Neural cell (in vitro differentiated cells): ENCODE results near the gene LRRC27. TPM values are rescaled to one million over a fixed set of nuclear protein-coding genes. Genes with fewer than 3 reads are reported as not detected.

Source experiments
- H2AFZ ChIP-seq: fragments of 200-600, 300-800 bp; sonication (generic), shearing (Covaris generic); 2 replicates; pipeline ENCODE4 v1.6.0; 2014; ENCODE audit warnings: low read depth, mild to moderate bottlenecking, antibody characterized with exemption, low read length, moderate library complexity
- H3F3A ChIP-seq: fragments of 200-600 bp; shearing (Covaris generic); 2 replicates; pipeline ENCODE4 v1.6.1; 2016; ENCODE audit warnings: mild to moderate bottlenecking, moderate library complexity, mixed read lengths, antibody characterized with exemption, low read length; ENCODE audit not compliant: insufficient read depth, poor library complexity, severe bottlenecking
- H3K27ac ChIP-seq: fragments of 200-600, 300-800 bp; sonication (generic), shearing (Covaris generic); 2 replicates; pipeline ENCODE4 v1.5.1; 2014; ENCODE audit warnings: mild to moderate bottlenecking, low read length, moderate library complexity
- H3K27me3 ChIP-seq: fragments of 300-800, 200-600 bp; sonication (generic), shearing (Covaris generic); 2 replicates; pipeline ENCODE4 v1.6.0; 2014; ENCODE audit warnings: mild to moderate bottlenecking, low read depth, low read length, moderate library complexity; ENCODE audit not compliant: insufficient read depth
- H3K36me3 ChIP-seq: fragments of 300-800, 200-600 bp; sonication (generic), shearing (Covaris generic); 2 replicates; pipeline ENCODE4 v1.5.1; 2014; ENCODE audit warnings: mild to moderate bottlenecking, antibody characterized with exemption, low read length, moderate library complexity; ENCODE audit not compliant: insufficient read depth
- H3K4me2 ChIP-seq: fragments of 300-800, 200-600 bp; sonication (generic), shearing (Covaris generic); 2 replicates; pipeline ENCODE4 v1.6.0; 2014; ENCODE audit warnings: mild to moderate bottlenecking, low read length
- H3K4me3 ChIP-seq: fragments of 300-800, 200-600 bp; sonication (generic), shearing (Covaris generic); 2 replicates; pipeline ENCODE4 v1.5.1; 2014; ENCODE audit warnings: mild to moderate bottlenecking, low read length, moderate library complexity
- H3K79me2 ChIP-seq: fragments of 200-600 bp; shearing (Covaris generic); replicated peaks from 2 replicates; pipeline ENCODE4 v1.6.0; 2014; ENCODE audit warnings: mild to moderate bottlenecking, low read length, moderate library complexity; ENCODE audit not compliant: insufficient read depth
- H3K9ac ChIP-seq: fragments of 300-800, 200-600 bp; sonication (generic), shearing (Covaris generic); 2 replicates; pipeline ENCODE4 v1.6.1; 2016; ENCODE audit warnings: mild to moderate bottlenecking, low read length, mixed read lengths
- H3K9me2 ChIP-seq: fragments of 200-600 bp; shearing (Covaris generic); 2 replicates; pipeline ENCODE4 v1.6.1; 2016; ENCODE audit warnings: mild to moderate bottlenecking, low read length, mixed read lengths; ENCODE audit not compliant: insufficient read depth
- H3K9me3 ChIP-seq: fragments of 200-600, 300-800 bp; sonication (generic), shearing (Covaris generic); 2 replicates; pipeline ENCODE4 v1.6.1; 2016; ENCODE audit warnings: mild to moderate bottlenecking, mixed run types, low read length, moderate library complexity, mixed read lengths
- H4K20me1 ChIP-seq: fragments of 200-600 bp; shearing (Covaris generic); 2 replicates; pipeline ENCODE4 v1.6.1; 2016; ENCODE audit warnings: mild to moderate bottlenecking, mixed run types; ENCODE audit not compliant: insufficient read depth
- CTCF ChIP-seq: fragments of 450-650 bp; IDR thresholded peaks from 2 replicates; pipeline ENCODE4 v1.5.1; 2014; ENCODE audit warnings: antibody characterized with exemption, mild to moderate bottlenecking, moderate library complexity; ENCODE audit not compliant: poor library complexity, severe bottlenecking
- EP300 ChIP-seq: fragments of 450-650 bp; conservative IDR thresholded peaks from 2 replicates; pipeline ENCODE4 v1.6.1; 2014; ENCODE audit warnings: antibody characterized with exemption, mild to moderate bottlenecking, moderate library complexity; ENCODE audit not compliant: poor library complexity, severe bottlenecking
- EZH2 ChIP-seq: fragments of 200-600, 300-800 bp; shearing (Covaris generic), sonication (generic); IDR thresholded peaks from 2 replicates; pipeline ENCODE4 v1.6.1; 2014; ENCODE audit warnings: antibody characterized with exemption, low read length, borderline replicate concordance, mild to moderate bottlenecking; ENCODE audit not compliant: insufficient read depth, poor library complexity, severe bottlenecking
- POLR2AphosphoS5 ChIP-seq: IDR thresholded peaks from 2 replicates; pipeline ENCODE4 v1.6.1; 2012
- RAD21 ChIP-seq: fragments of 450-650 bp; conservative IDR thresholded peaks from 2 replicates; pipeline ENCODE4 v1.6.1; 2014; ENCODE audit warnings: antibody characterized with exemption, mild to moderate bottlenecking, moderate library complexity
- SMC3 ChIP-seq: fragments of 450-650 bp; conservative IDR thresholded peaks from 2 replicates; pipeline ENCODE4 v1.6.1; 2014; ENCODE audit warnings: antibody characterized with exemption, mild to moderate bottlenecking, moderate library complexity; ENCODE audit not compliant: poor library complexity
- TAF1 ChIP-seq: IDR thresholded peaks from 2 replicates; pipeline ENCODE4 v1.6.1; 2012; ENCODE audit warnings: low read depth
- polyA plus RNA-seq: library from polyadenylated mRNA; depleted of rRNA; stranded (reverse); fragments of >200 nt; gene quantifications from 2 replicates; pipeline ENCODE4 v1.2.3, GENCODE V29; 2014
- TF ChIP-seq, protein P1 (sequence below): IDR thresholded peaks from 2 replicates; pipeline ENCODE4 v1.6.1; 2012; ENCODE audit warnings: borderline replicate concordance

Gene LRRC27
- polyA plus RNA-seq, 1 donor from 2014 or later: 26.7 TPM

GRCh38 chr10:132383101-132383500, 51.1 kb downstream of the LRRC27 start:
- no peak overlapping the region for H3K9ac ChIP-seq
- no peaks in the 10 kb centered on the region for H3K9me3 ChIP-seq
- H3K27ac ChIP-seq: no peak overlapping the region
- no peaks in the 10 kb centered on the region for H3K36me3 ChIP-seq
- no peaks in the 10 kb centered on the region for H3F3A ChIP-seq
- H3K27me3 ChIP-seq: no peaks in the 10 kb centered on the region
- no peak overlapping the region for H3K4me2 ChIP-seq
- TF ChIP-seq SMC3 (no peak), EP300 (no peak), POLR2AphosphoS5 (no peak)
- TF ChIP-seq, protein P1, sequence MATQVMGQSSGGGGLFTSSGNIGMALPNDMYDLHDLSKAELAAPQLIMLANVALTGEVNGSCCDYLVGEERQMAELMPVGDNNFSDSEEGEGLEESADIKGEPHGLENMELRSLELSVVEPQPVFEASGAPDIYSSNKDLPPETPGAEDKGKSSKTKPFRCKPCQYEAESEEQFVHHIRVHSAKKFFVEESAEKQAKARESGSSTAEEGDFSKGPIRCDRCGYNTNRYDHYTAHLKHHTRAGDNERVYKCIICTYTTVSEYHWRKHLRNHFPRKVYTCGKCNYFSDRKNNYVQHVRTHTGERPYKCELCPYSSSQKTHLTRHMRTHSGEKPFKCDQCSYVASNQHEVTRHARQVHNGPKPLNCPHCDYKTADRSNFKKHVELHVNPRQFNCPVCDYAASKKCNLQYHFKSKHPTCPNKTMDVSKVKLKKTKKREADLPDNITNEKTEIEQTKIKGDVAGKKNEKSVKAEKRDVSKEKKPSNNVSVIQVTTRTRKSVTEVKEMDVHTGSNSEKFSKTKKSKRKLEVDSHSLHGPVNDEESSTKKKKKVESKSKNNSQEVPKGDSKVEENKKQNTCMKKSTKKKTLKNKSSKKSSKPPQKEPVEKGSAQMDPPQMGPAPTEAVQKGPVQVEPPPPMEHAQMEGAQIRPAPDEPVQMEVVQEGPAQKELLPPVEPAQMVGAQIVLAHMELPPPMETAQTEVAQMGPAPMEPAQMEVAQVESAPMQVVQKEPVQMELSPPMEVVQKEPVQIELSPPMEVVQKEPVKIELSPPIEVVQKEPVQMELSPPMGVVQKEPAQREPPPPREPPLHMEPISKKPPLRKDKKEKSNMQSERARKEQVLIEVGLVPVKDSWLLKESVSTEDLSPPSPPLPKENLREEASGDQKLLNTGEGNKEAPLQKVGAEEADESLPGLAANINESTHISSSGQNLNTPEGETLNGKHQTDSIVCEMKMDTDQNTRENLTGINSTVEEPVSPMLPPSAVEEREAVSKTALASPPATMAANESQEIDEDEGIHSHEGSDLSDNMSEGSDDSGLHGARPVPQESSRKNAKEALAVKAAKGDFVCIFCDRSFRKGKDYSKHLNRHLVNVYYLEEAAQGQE: no peak
- no peaks in the 10 kb centered on the region for H3K79me2 ChIP-seq
- no peaks in the 10 kb centered on the region for H4K20me1 ChIP-seq
- H2AFZ ChIP-seq: no peak overlapping the region
- no peaks in the 10 kb centered on the region for H3K9me2 ChIP-seq
- H3K4me3 ChIP-seq: no peak overlapping the region

- H3F3A ChIP-seq: no peaks in the 10 kb centered on the region
- H3K9me3 ChIP-seq: no peaks in the 10 kb centered on the region
- no peaks in the 10 kb centered on the region for H3K79me2 ChIP-seq
- H4K20me1 ChIP-seq: no peaks in the 10 kb centered on the region
- no peak overlapping the region for H3K4me3 ChIP-seq
- no peaks in the 10 kb centered on the region for H3K36me3 ChIP-seq
- H3K9ac ChIP-seq: no peak overlapping the region
- no peaks in the 10 kb centered on the region for H3K27me3 ChIP-seq
- H3K27ac ChIP-seq: no peak overlapping the region
- no peak overlapping the region for H3K4me2 ChIP-seq
- no peaks in the 10 kb centered on the region for H3K9me2 ChIP-seq
- TF ChIP-seq, protein P1: no peak
- TF ChIP-seq EP300: no peak
- TF ChIP-seq POLR2AphosphoS5: no peak
- TF ChIP-seq CTCF: no peak
- TF ChIP-seq SMC3: no peak
- no peak for TF ChIP-seq EZH2
- no peak for TF ChIP-seq RAD21
- TF ChIP-seq TAF1: no peak
- no peak overlapping the region for H2AFZ ChIP-seq
These were observed 51.8 kb downstream of the LRRC27 start for GRCh38 chr10:132383751-132384196.
